ENCODE data around the gene TRABD2B.

The TRABD2B gene

GRCh38 chr1:47724432-47724999, 272.7 kb downstream of the TRABD2B start:
- peaks cover 19% of the 10 kb centered on the region for H3K27me3 ChIP-seq

GRCh38 chr1:47722909-47723580, 274.1 kb downstream of the TRABD2B start:
- Histone ChIP-seq H3K9me3 (no peaks in the 10 kb centered on the region), H3K27ac (no peak overlapping the region), H3K4me2 (no peak overlapping the region), H3K36me3 (no peaks in the 10 kb centered on the region), H4K20me1 (no peaks in the 10 kb centered on the region), H3K4me3 (no peak overlapping the region), H3K4me1 (0 out of 2 replicates have a peak, but pooled peaks cover 4% of the 10 kb centered on the region), H3K27me3 (peaks cover 19% of the 10 kb centered on the region), H3K9ac (no peak overlapping the region)
- no peak for TF ChIP-seq Cebpa-rat (IDR thresholded peaks at IDR 0.05)

More at GRCh38 chr1:47724432-47724999, 272.7 kb downstream of the TRABD2B start:
- Histone ChIP-seq H3K27ac (no peak overlapping the region), H4K20me1 (no peaks in the 10 kb centered on the region), H3K36me3 (no peaks in the 10 kb centered on the region), H3K9ac (no peak overlapping the region), H3K9me3 (no peaks in the 10 kb centered on the region), H3K4me2 (no peak overlapping the region), H3K4me1 (0 out of 2 replicates have a peak, but pooled peaks cover 4% of the 10 kb centered on the region), H3K4me3 (no peak overlapping the region)
- no peak for TF ChIP-seq Cebpa-rat (IDR thresholded peaks at IDR 0.05)

GRCh38 chr1:47722101-47722500, 275.1 kb downstream of the TRABD2B start:
- no peaks in the 10 kb centered on the region for H3K36me3 ChIP-seq
- 0 out of 2 replicates have a peak, but pooled peaks cover 4% of the 10 kb centered on the region for H3K4me1 ChIP-seq
- no peak overlapping the region for H3K4me3 ChIP-seq
- no peaks in the 10 kb centered on the region for H3K9me3 ChIP-seq
- peaks cover 19% of the 10 kb centered on the region for H3K27me3 ChIP-seq
- H3K9ac ChIP-seq: no peak overlapping the region
- no peaks in the 10 kb centered on the region for H4K20me1 ChIP-seq
- TF ChIP-seq Cebpa-rat (IDR thresholded peaks at IDR 0.05): no peak
- H3K27ac ChIP-seq: no peak overlapping the region
- H3K4me2 ChIP-seq: no peak overlapping the region

GRCh38 chr1:47720111-47720510, 277.1 kb downstream of the TRABD2B start:
- Histone ChIP-seq H3K36me3 (no peaks in the 10 kb centered on the region), H3K9ac (no peak overlapping the region), H3K27ac (no peak overlapping the region), H4K20me1 (no peaks in the 10 kb centered on the region), H3K9me3 (no peaks in the 10 kb centered on the region), H3K4me1 (no peaks in the 10 kb centered on the region), H3K4me2 (no peak overlapping the region), H3K27me3 (peaks cover 9% of the 10 kb centered on the region), H3K4me3 (no peak overlapping the region)
- TF ChIP-seq Cebpa-rat (IDR thresholded peaks at IDR 0.05): no peak

GRCh38 chr1:47717341-47717740, 279.8 kb downstream of the TRABD2B start:
- Histone ChIP-seq H3K27ac (no peak overlapping the region), H3K9me3 (no peaks in the 10 kb centered on the region), H3K36me3 (no peaks in the 10 kb centered on the region), H3K4me1 (no peaks in the 10 kb centered on the region), H3K4me2 (no peak overlapping the region), H4K20me1 (no peaks in the 10 kb centered on the region), H3K9ac (no peak overlapping the region), H3K27me3 (peaks cover 8% of the 10 kb centered on the region), H3K4me3 (no peak overlapping the region)
- no peak for TF ChIP-seq Cebpa-rat (IDR thresholded peaks at IDR 0.05)

- no peak for TF ChIP-seq Cebpa-rat (IDR thresholded peaks at IDR 0.05)
- Histone ChIP-seq H4K20me1 (peaks cover 25% of the 10 kb centered on the region), H3K27me3 (peaks cover 40% of the 10 kb centered on the region), H3K36me3 (no peaks in the 10 kb centered on the region), H3K4me2 (no peak overlapping the region), H3K4me3 (no peak overlapping the region), H3K9ac (no peak overlapping the region), H3K9me3 (no peaks in the 10 kb centered on the region), H3K27ac (no peak overlapping the region), H3K4me1 (peaks cover 10% of the 10 kb centered on the region)
Observed at GRCh38 chr1:47713975-47714767, 283.0 kb downstream of the TRABD2B start.

- peaks cover 32% of the 10 kb centered on the region for H4K20me1 ChIP-seq
- H3K9ac ChIP-seq: no peak overlapping the region
- H3K27ac ChIP-seq: no peak overlapping the region
- no peaks in the 10 kb centered on the region for H3K36me3 ChIP-seq
- no peak overlapping the region for H3K4me2 ChIP-seq
- peaks cover 47% of the 10 kb centered on the region for H3K27me3 ChIP-seq
- H3K9me3 ChIP-seq: no peaks in the 10 kb centered on the region
- no peak overlapping the region for H3K4me3 ChIP-seq
- TF ChIP-seq Cebpa-rat (IDR thresholded peaks at IDR 0.05): no peak
- H3K4me1 ChIP-seq: peaks cover 17% of the 10 kb centered on the region
Observed at GRCh38 chr1:47713333-47713953, 283.7 kb downstream of the TRABD2B start.

- no peaks in the 10 kb centered on the region for H3K9me3 ChIP-seq
- H3K4me2 ChIP-seq: no peak overlapping the region
- H3K9ac ChIP-seq: no peak overlapping the region
- H3K4me3 ChIP-seq: no peak overlapping the region
- H3K27ac ChIP-seq: no peak overlapping the region
- peaks cover 54% of the 10 kb centered on the region for H3K27me3 ChIP-seq
- peaks cover 19% of the 10 kb centered on the region for H3K4me1 ChIP-seq
- no peak for TF ChIP-seq Cebpa-rat (IDR thresholded peaks at IDR 0.05)
- H3K36me3 ChIP-seq: no peaks in the 10 kb centered on the region
- H4K20me1 ChIP-seq: peaks cover 34% of the 10 kb centered on the region
Observed at GRCh38 chr1:47712596-47713299, 284.4 kb downstream of the TRABD2B start.

- TF ChIP-seq Cebpa-rat (IDR thresholded peaks at IDR 0.05): no peak
- no peak overlapping the region for H3K4me3 ChIP-seq
- no peak overlapping the region for H3K4me2 ChIP-seq
- no peaks in the 10 kb centered on the region for H3K36me3 ChIP-seq
- H3K27me3 ChIP-seq: peaks cover 62% of the 10 kb centered on the region
- H3K9me3 ChIP-seq: no peaks in the 10 kb centered on the region
- H4K20me1 ChIP-seq: peaks cover 34% of the 10 kb centered on the region
- H3K4me1 ChIP-seq: peaks cover 19% of the 10 kb centered on the region
- no peak overlapping the region for H3K27ac ChIP-seq
- H3K9ac ChIP-seq: no peak overlapping the region
Observed at GRCh38 chr1:47711848-47712492, 285.2 kb downstream of the TRABD2B start.
